Stomach smooth muscle (tissue), 2 donors: ENCODE results near the gene COL27A1.

Source experiments
- H3K27ac ChIP-seq: one replicate; pipeline ENCODE4 v1.7.0; 2013; ENCODE audit warnings: mild to moderate bottlenecking, low read length, inconsistent platforms
- H3K27me3 ChIP-seq, 2 donors: one replicate each; pipeline ENCODE4 v1.7.0; 2013; ENCODE audit warnings: low read length in 2 of 2; ENCODE audit not compliant: insufficient read depth in 2 of 2, control insufficient read depth in 1 of 2
- H3K36me3 ChIP-seq, 2 donors: one replicate each; pipeline ENCODE4 v1.7.0; 2013; ENCODE audit warnings: low read length in 2 of 2; ENCODE audit not compliant: control insufficient read depth in 2 of 2, insufficient read depth in 2 of 2
- H3K4me1 ChIP-seq: one replicate; pipeline ENCODE4 v1.7.0; 2013; ENCODE audit warnings: low read length; ENCODE audit not compliant: control insufficient read depth, insufficient read depth
- H3K4me3 ChIP-seq, 2 donors: one replicate each; pipeline ENCODE4 v1.7.0; 2013; ENCODE audit warnings: low read length in 2 of 2
- H3K9ac ChIP-seq, 2 donors: one replicate each; pipeline ENCODE4 v1.7.0; 2013; ENCODE audit warnings: low read length in 2 of 2, mild to moderate bottlenecking in 1 of 2
- H3K9me3 ChIP-seq, 2 donors: one replicate each; pipeline ENCODE4 v1.7.0; 2013; ENCODE audit warnings: low read length in 2 of 2; ENCODE audit not compliant: control insufficient read depth in 2 of 2
- donor health status: healthy.
- donor health status: Pancreatic carcinoma.

COL27A1 gene

DNA sequence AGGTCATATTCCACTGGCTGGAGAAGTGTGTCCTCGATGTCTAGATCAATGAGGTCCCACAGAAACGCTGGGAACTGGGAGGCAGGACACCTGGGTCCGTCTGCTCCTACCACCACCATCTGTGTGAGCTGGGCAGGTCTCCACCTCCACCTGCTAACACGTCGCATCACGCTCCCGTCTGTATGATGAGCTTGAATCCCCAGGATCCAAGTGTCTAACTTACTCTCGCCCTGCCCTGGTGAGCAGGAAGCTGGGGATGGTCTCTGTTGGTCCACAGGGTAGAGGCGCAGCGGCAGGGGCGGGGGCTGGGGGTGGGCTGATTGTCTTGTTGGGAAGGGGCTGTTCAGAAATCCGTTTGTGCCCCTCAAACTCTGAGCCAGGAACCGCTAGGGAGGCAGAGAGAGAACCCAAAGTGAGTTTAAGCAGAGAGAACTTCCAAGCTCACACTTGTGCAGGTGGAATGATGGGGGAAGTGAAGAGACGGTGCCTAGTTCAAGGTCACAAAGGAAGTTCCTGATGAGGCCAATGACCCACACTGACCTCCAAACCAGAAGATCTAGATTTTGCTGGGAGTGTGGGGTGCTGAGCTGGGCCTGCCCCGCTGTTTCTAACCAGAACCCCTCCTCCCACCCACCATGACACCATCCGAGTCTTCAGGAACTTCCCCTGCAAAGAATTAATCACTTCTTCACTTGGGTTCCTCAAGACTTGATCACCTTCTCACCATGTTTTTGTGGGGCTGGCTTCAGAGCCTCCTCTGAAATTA lies 195.5 kb downstream of the COL27A1 start:
- Histone ChIP-seq H3K4me1 (peaks cover 23% of the 10 kb centered on the region), H3K27ac (peak overlapping the region; percentile 88), H3K27me3 (no peaks in the 10 kb centered on the region), H3K9ac (no peak overlapping the region), H3K4me3 (no peak overlapping the region), H3K36me3 (peaks cover 35 to 36% of the 10 kb centered on the region in 2 donors), H3K9me3 (no peaks in the 10 kb centered on the region)

DNA sequence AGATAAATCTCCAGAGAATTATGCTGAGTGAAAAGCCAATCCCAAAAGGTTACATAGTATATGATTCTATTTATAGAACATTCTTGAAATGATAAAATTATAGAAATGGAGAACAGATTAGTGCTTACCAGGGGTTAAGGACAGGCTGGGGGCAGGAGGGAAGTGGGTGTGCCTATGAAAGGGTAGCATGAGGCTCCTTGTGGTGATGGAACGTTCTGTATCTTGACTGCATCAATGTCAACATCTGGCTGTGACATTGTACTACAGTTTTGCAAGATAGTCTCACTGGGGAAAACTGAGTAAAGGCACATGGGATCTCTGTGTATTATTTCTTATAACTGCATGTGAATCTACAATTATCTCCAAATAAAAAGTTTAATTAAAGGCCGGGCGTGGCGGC lies 196.6 kb downstream of the COL27A1 start:
- Histone ChIP-seq H3K27me3 (no peaks in the 10 kb centered on the region), H3K4me1 (peaks cover 30% of the 10 kb centered on the region), H3K4me3 (no peak overlapping the region), H3K27ac (no peak overlapping the region), H3K36me3 (peaks cover 28 to 33% of the 10 kb centered on the region in 2 donors), H3K9me3 (no peaks in the 10 kb centered on the region), H3K9ac (no peak overlapping the region)

DNA sequence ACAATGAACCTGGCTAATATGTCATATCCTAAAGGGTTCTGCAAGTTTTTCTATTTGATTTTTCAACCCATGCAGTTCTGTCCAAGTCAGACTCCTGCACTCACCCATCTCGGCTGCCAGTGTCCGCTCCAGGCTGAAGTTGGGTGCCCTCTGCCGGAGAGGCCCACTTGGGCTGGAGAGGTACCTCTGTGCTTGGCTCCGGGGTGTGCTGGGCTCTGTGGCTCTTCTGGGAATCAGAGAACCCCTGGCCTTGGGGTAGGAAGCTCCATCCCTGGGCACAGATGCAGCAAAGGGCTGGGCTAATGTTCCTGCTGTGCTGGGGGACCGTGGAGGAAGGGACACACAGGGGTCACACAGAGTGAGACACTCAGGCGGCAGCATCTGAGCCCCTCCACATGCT lies 200.5 kb downstream of the COL27A1 start:
- Histone ChIP-seq H3K9ac (no peak overlapping the region), H3K9me3 (no peaks in the 10 kb centered on the region), H3K4me3 (no peak overlapping the region), H3K36me3 (peaks cover 40 to 46% of the 10 kb centered on the region in 2 donors), H3K27me3 (no peaks in the 10 kb centered on the region), H3K4me1 (peaks cover 10% of the 10 kb centered on the region), H3K27ac (peak overlapping the region; percentile 37)

DNA sequence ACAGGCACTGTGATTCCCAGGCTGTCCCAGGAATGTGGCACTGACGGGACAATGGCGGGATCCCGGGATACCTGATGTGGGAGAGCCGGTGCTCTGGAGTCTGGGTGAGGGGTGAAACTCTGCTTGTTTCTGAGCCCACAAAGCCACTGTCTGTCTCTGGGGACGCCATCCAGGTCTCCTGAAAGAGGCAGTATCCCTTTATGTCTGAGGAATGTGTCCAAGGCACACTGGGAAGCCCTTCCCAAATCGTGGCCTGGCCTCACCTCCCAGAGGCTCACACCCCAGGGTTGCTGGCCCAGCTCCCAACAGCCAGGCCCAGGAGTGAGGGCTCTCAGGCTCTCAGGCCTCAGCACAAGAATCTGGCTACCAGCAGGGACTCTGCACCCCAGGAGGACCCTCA lies 201.5 kb downstream of the COL27A1 start:
- Histone ChIP-seq H3K9ac (no peak overlapping the region), H3K4me3 (no peak overlapping the region), H3K36me3 (peaks cover 49 to 54% of the 10 kb centered on the region in 2 donors), H3K27me3 (no peaks in the 10 kb centered on the region), H3K9me3 (no peaks in the 10 kb centered on the region), H3K27ac (peak overlapping the region; percentile 6), H3K4me1 (peaks cover 10% of the 10 kb centered on the region)

DNA sequence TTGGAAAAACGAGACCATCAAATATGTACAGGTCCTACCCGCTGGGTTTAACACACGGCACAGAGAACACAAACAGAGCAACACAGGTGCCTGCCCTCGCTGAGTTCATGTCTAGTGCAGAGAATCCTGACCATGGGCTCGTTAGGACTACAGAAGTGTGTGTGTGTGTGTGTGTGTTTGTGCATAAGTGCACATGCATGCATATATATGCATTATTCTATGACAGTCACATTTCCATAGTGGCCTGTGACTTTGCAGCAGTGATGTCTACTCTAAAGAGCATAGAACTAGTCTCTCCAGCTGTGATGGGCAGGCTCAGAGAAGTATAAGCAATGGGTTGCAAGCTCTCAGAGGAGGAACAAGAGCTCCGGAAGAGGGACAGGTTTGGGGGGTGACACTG lies 202.0 kb downstream of the COL27A1 start:
- no peaks in the 10 kb centered on the region for H3K27me3 ChIP-seq
- peaks cover 54 to 59% of the 10 kb centered on the region in 2 donors for H3K36me3 ChIP-seq
- peak overlapping the region; percentile 6 for H3K27ac ChIP-seq
- H3K4me3 ChIP-seq, result no peak overlapping the region
- H3K9me3 ChIP-seq, result no peaks in the 10 kb centered on the region
- H3K4me1 ChIP-seq, result peaks cover 10% of the 10 kb centered on the region
- H3K9ac ChIP-seq, result no peak overlapping the region

DNA sequence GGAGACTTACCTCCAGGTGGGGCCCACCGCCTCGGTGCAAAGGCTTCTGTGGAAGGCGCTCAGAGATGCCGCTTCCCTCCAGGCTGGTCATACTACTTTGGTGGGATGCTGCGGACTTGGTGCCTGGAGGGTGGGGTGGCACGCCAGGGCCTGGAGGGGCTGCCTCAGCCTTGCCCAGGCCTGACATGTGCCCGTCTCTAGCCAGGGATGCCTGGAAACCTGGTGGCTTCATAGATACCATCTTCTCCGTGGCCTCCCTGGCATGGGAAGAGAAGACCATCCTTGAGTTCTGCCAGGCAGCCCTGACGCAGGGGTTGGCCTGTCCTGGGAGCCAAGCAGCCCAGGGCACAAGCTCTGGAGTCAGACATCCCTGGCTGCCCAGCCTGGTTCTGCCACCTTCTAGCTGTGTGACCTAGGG lies 202.6 kb downstream of the COL27A1 start:
- H3K4me1 ChIP-seq, result peaks cover 10% of the 10 kb centered on the region
- no peaks in the 10 kb centered on the region for H3K27me3 ChIP-seq
- no peak overlapping the region for H3K9ac ChIP-seq
- no peak overlapping the region for H3K4me3 ChIP-seq
- peaks cover 53 to 59% of the 10 kb centered on the region in 2 donors for H3K36me3 ChIP-seq
- H3K27ac ChIP-seq, result no peak overlapping the region
- H3K9me3 ChIP-seq, result no peaks in the 10 kb centered on the region

DNA sequence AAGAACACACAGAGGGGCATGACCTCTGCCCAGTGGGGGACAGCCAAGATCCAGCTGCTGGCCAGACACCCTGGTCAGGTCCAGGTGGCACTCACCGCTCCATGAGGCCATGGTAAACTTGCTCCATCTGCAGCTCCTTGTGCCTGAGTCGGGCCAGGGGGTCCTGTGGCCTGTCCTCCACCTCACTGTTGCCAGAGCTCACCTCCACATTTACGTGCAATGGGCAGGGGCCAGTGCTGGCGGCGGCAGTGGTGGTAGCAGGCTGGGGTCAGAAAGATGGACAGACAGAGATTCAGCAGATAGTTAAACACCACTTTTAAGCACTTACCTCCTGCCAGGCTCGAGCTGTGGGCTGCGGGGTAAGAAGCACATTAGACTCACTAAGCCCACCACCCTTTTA lies 204.5 kb downstream of the COL27A1 start:
- H3K4me3 ChIP-seq, result no peak overlapping the region
- H3K4me1 ChIP-seq, result peaks cover 10% of the 10 kb centered on the region
- no peak overlapping the region for H3K9ac ChIP-seq
- H3K27ac ChIP-seq, result no peak overlapping the region
- H3K9me3 ChIP-seq, result no peaks in the 10 kb centered on the region
- H3K36me3 ChIP-seq, result peaks cover 67 to 76% of the 10 kb centered on the region in 2 donors
- no peaks in the 10 kb centered on the region for H3K27me3 ChIP-seq

DNA sequence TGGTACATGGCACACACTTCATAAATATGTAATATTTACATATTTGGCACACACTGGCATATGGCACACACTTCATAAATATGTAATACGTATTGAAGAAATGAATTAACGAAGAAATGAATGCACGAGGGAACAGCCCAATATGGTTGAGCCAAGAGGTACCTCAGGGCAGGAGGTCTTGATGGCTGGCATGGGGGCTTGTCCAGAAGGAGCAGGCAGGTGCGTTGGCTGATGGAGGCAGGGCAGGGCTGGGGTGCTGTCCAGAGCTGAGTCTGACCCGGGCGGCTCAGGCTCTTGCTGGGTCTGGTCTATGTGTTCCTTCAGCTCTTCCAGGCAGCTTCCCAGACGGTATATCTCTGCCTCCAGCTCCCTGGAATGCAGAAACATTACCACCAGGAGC lies 206.2 kb downstream of the COL27A1 start:
- Histone ChIP-seq H3K27ac (no peak overlapping the region), H3K9ac (no peak overlapping the region), H3K27me3 (no peaks in the 10 kb centered on the region), H3K4me1 (peaks cover 6% of the 10 kb centered on the region), H3K9me3 (no peaks in the 10 kb centered on the region), H3K36me3 (peaks cover 64 to 72% of the 10 kb centered on the region in 2 donors), H3K4me3 (no peak overlapping the region)
